ENCODE measurements around the gene KLRF1. TPM values are rescaled to one million over a fixed set of nuclear protein-coding genes. Genes with fewer than 3 reads are reported as not detected.

Gene KLRF1
- total RNA-seq, 6 experiments from 2014 or later = 0.65 to 1.4 (median 0.90) TPM; not detected in 2

- H3K27ac ChIP-seq = no peak overlapping the region
- no peaks in the 10 kb centered on the region for H3K27me3 ChIP-seq
- DNase-seq = no peak
- intact Hi-C loops (cut with DNase I) = no loop called here
- H3K36me3 ChIP-seq = no peaks in the 10 kb centered on the region
- no peak overlapping the region for H3K4me3 ChIP-seq
- H3K9me3 ChIP-seq = no peaks in the 10 kb centered on the region
- ATAC-seq = peak; percentile 32 to 56 (median 48)
- H3K4me1 ChIP-seq = peaks cover 0 to 9% (median 0%) of the 10 kb centered on the region in 4 donors
- TF ChIP-seq POLR2A (IDR thresholded peaks at IDR 0.05) (no peak), CTCF (IDR thresholded peaks at IDR 0.05) (no peak)
Observed at GRCh38 chr12:9883175-9883574, 55.9 kb downstream of the KLRF1 start.

GRCh38 chr12:9888665-9889273 is 61.5 kb downstream of the KLRF1 start:
- no peaks in the 10 kb centered on the region for H3K9me3 ChIP-seq
- WGBS (ENCODE audit: insufficient coverage, low coverage, low lambda C conversion rate, missing lambda C conversion rate) = 27% methylated on average over 4 of the region's 4 CpGs
- H3K4me3 ChIP-seq = no peak overlapping the region
- DNase-seq (no peak), ATAC-seq (peak; percentile 12 to 77 (median 37))
- H3K27me3 ChIP-seq = no peaks in the 10 kb centered on the region
- H3K27ac ChIP-seq = no peak overlapping the region
- H3K36me3 ChIP-seq = no peaks in the 10 kb centered on the region
- TF ChIP-seq POLR2A (IDR thresholded peaks at IDR 0.05) (no peak), CTCF (IDR thresholded peaks at IDR 0.05) (no peak)
- peaks cover 0 to 6% (median 0%) of the 10 kb centered on the region in 4 donors for H3K4me1 ChIP-seq
- intact Hi-C loops (cut with DNase I) = no loop called here

Other genes starting within 250 kb of the KLRF1 start
- gene KLRB1, start 219.6 kb upstream of the KLRF1 start, total RNA-seq = 1 to 10 TPM in 3 of 6 experiments, under 1 TPM in 3; 0.22 to 1.9 (median 1.1) TPM
- 1 to 10 TPM in 5 of 6 experiments, under 1 TPM in 1; 0.62 to 4.4 (median 1.6) TPM for gene CLEC2D, start 157.8 kb upstream of the KLRF1 start, total RNA-seq
- gene CLECL1, start 94.4 kb upstream of the KLRF1 start, total RNA-seq = under 1 TPM in 2 of 6 experiments, not detected in 4; 0.56 to 0.60 TPM
- gene CD69, start 66.6 kb upstream of the KLRF1 start, total RNA-seq = 1 to 10 TPM in 3 of 6 experiments, under 1 TPM in 3; 0.26 to 2.3 (median 1.0) TPM
- gene CLEC2B, start 41.9 kb downstream of the KLRF1 start, total RNA-seq = 10 to 100 TPM in 1 of 6 experiments, 1 to 10 TPM in 5; 1.4 to 11.1 (median 4.9) TPM
- not detected for gene KLRF2, start 54.0 kb downstream of the KLRF1 start, total RNA-seq
- gene CLEC2A, start 104.9 kb downstream of the KLRF1 start, total RNA-seq = not detected
- gene CLEC12A, start 143.9 kb downstream of the KLRF1 start, total RNA-seq = 1 to 10 TPM in 2 of 6 experiments, under 1 TPM in 4; 0.22 to 2.9 (median 0.99) TPM
- gene CLEC1B, start 171.6 kb downstream of the KLRF1 start, total RNA-seq = 10 to 100 TPM in 3 of 6 experiments, 1 to 10 TPM in 3; 6.8 to 23.5 (median 9.7) TPM
- not detected for gene CLEC12B, start 183.1 kb downstream of the KLRF1 start, total RNA-seq
- not detected for gene CLEC9A, start 203.2 kb downstream of the KLRF1 start, total RNA-seq